Activated CD8-positive, alpha-beta T cell treated with anti-CD3 and anti-CD28 coated beads for 36 hours (primary cell): ENCODE results near the gene RARRES1. TPM values are rescaled to one million over a fixed set of nuclear protein-coding genes. Genes with fewer than 3 reads are reported as not detected.

Experiments
- ATAC-seq: fragments of 200-7000 bp; cut with Tn5 transposase; one replicate; pipeline ENCODE4 v1.10.0; 2021; ENCODE audit warnings: mild to moderate bottlenecking, moderate library complexity
- CTCF ChIA-PET: fragments of 350-600 bp; sonication (Branson Sonifier 250); formaldehyde crosslinking; loops from one replicate; lab custom pipeline; 2021; ENCODE audit warnings: antibody characterized with exemption; lab: Charles Lee
- POLR2A ChIA-PET: fragments of 350-600 bp; sonication (Branson Sonifier 250); formaldehyde crosslinking; loops from one replicate; lab custom pipeline; 2021; ENCODE audit warnings: antibody characterized with exemption; lab: Charles Lee
- DNase-seq: peaks from one replicate; pipeline ENCODE4 v3.0.0-alpha.2; 2020
- H3K27ac Mint-ChIP-seq: one replicate; pipeline ENCODE4 v1.8.0; 2021; ENCODE audit warnings: mild to moderate bottlenecking, mixed read lengths
- H3K27me3 Mint-ChIP-seq: one replicate; pipeline ENCODE4 v1.8.0; 2021; ENCODE audit warnings: mixed read lengths
- H3K36me3 Mint-ChIP-seq: one replicate; pipeline ENCODE4 v1.8.0; 2021; ENCODE audit warnings: low read depth, mixed read lengths
- H3K4me1 Mint-ChIP-seq: one replicate; pipeline ENCODE4 v1.8.0; 2021; ENCODE audit warnings: low read depth, mixed read lengths
- H3K4me3 Mint-ChIP-seq: one replicate; pipeline ENCODE4 v1.8.0; 2021; ENCODE audit warnings: mild to moderate bottlenecking, moderate library complexity, mixed read lengths
- H3K9me3 Mint-ChIP-seq: one replicate; pipeline ENCODE4 v1.8.0; 2021; ENCODE audit warnings: mixed read lengths
- CTCF ChIP-seq: fragments of 200-600 bp; IDR thresholded peaks from one replicate; pipeline ENCODE4 v1.8.0; 2022; ENCODE audit warnings: antibody characterized with exemption, mild to moderate bottlenecking
- intact Hi-C: fragments of 100-400 bp; cut with micrococcal nuclease; formaldehyde crosslinking; loops from one replicate; pipeline ENCODE4 v1.10.0; 2022
- total RNA-seq, 2 experiments: library from RNA; stranded (reverse); gene quantifications; one replicate each; pipeline ENCODE4 v1.2.3, GENCODE V29; 2021

RARRES1 gene
- total RNA-seq, 2 experiments from 2014 or later = not detected

GRCh38 chr3:158765518-158766205 is 33.4 kb upstream of the RARRES1 start:
- ChIA-PET POLR2A (no interaction called here), CTCF (interaction anchor here (1.3 kb wide), 1 partner anchor 38 kb away, joined by 3 read pairs; no protein-coding TSS in a partner anchor)
- TF ChIP-seq CTCF = no peak
- ATAC-seq (no peak), DNase-seq (no peak)
- Mint-ChIP-seq H3K9me3 (no peaks in the 10 kb centered on the region), H3K27me3 (no peaks in the 10 kb centered on the region), H3K4me1 (no peaks in the 10 kb centered on the region), H3K4me3 (no peak overlapping the region), H3K27ac (no peak overlapping the region), H3K36me3 (no peaks in the 10 kb centered on the region)
- intact Hi-C loops = no loop called here

GRCh38 chr3:158763421-158763820 is 31.2 kb upstream of the RARRES1 start:
- H3K27me3 Mint-ChIP-seq = no peaks in the 10 kb centered on the region
- CTCF ChIA-PET = no interaction called here
- H3K4me1 Mint-ChIP-seq = no peaks in the 10 kb centered on the region
- no peak for TF ChIP-seq CTCF
- intact Hi-C loops = no loop called here
- ATAC-seq = no peak
- H3K36me3 Mint-ChIP-seq = no peaks in the 10 kb centered on the region
- no peaks in the 10 kb centered on the region for H3K9me3 Mint-ChIP-seq
- H3K4me3 Mint-ChIP-seq = no peak overlapping the region
- DNase-seq = no peak
- no peak overlapping the region for H3K27ac Mint-ChIP-seq
- POLR2A ChIA-PET = no interaction called here

- H3K4me3 Mint-ChIP-seq = no peak overlapping the region
- no peak for ATAC-seq
- no peak overlapping the region for H3K27ac Mint-ChIP-seq
- ChIA-PET POLR2A (no interaction called here), CTCF (interaction anchor here (0.7 kb wide), 1 partner anchor 39 kb away, joined by 3 read pairs; the partner anchor contains the start of gene MFSD1)
- H3K9me3 Mint-ChIP-seq = no peaks in the 10 kb centered on the region
- no peaks in the 10 kb centered on the region for H3K4me1 Mint-ChIP-seq
- intact Hi-C loops = no loop called here
- no peak for DNase-seq
- no peaks in the 10 kb centered on the region for H3K27me3 Mint-ChIP-seq
- no peak for TF ChIP-seq CTCF
- H3K36me3 Mint-ChIP-seq = no peaks in the 10 kb centered on the region
Observed at GRCh38 chr3:158762701-158763100, 30.4 kb upstream of the RARRES1 start.

GRCh38 chr3:158761350-158761749 is 29.1 kb upstream of the RARRES1 start:
- no peaks in the 10 kb centered on the region for H3K36me3 Mint-ChIP-seq
- no peak for TF ChIP-seq CTCF
- intact Hi-C loops = no loop called here
- H3K4me3 Mint-ChIP-seq = no peak overlapping the region
- POLR2A ChIA-PET = no interaction called here
- CTCF ChIA-PET = interaction anchor here (2.2 kb wide), 1 partner anchor 33 kb away, joined by 8 read pairs; no protein-coding TSS in a partner anchor
- DNase-seq (no peak), ATAC-seq (no peak)
- no peak overlapping the region for H3K27ac Mint-ChIP-seq
- no peaks in the 10 kb centered on the region for H3K4me1 Mint-ChIP-seq
- H3K9me3 Mint-ChIP-seq = no peaks in the 10 kb centered on the region
- H3K27me3 Mint-ChIP-seq = no peaks in the 10 kb centered on the region

GRCh38 chr3:158755421-158755820 is 23.2 kb upstream of the RARRES1 start:
- no peak overlapping the region for H3K4me3 Mint-ChIP-seq
- ChIA-PET POLR2A (no interaction called here), CTCF (interaction anchor here (2.4 kb wide), 1 partner anchor 28 kb away, joined by 7 read pairs; no protein-coding TSS in a partner anchor)
- ATAC-seq (no peak), DNase-seq (no peak)
- H3K27ac Mint-ChIP-seq = no peak overlapping the region
- intact Hi-C loops = no loop called here
- no peaks in the 10 kb centered on the region for H3K27me3 Mint-ChIP-seq
- H3K36me3 Mint-ChIP-seq = no peaks in the 10 kb centered on the region
- no peak for TF ChIP-seq CTCF
- H3K4me1 Mint-ChIP-seq = no peaks in the 10 kb centered on the region
- H3K9me3 Mint-ChIP-seq = no peaks in the 10 kb centered on the region
